Activated CD4-positive, alpha-beta T cell treated with anti-CD3 and anti-CD28 coated beads, Interleukin-2, Interleukin-4, amounts not matched to agents 100 ng/mL and 50 ng/mL, durations not matched to agents 16 hours and 8 hours (primary cell): Measurements from ENCODE around the gene PPP2R3A.
"Not testable (repeated sequence)": the region's sequence is repeated elsewhere in the genome, so short reads cannot be mapped to it uniquely, and the experiment has no call there.

Experiments used
- DNase-seq: peaks from one replicate; pipeline ENCODE4 v3.0.0-alpha.2; 2020; ENCODE audit warnings: low spot score

Gene PPP2R3A

GRCh38 chr3:136149667-136150066 lies 184.1 kb downstream of the PPP2R3A start:
- DNase-seq: peak; percentile 46

GRCh38 chr3:136151219-136151618 lies 185.7 kb downstream of the PPP2R3A start:
- DNase-seq: no peak

GRCh38 chr3:136152176-136152843 lies 186.8 kb downstream of the PPP2R3A start:
- DNase-seq: peak; percentile 19

GRCh38 chr3:136152963-136153362 lies 187.4 kb downstream of the PPP2R3A start:
- DNase-seq: no peak

- no peak for DNase-seq
Observed at GRCh38 chr3:136161516-136161915, 196.0 kb downstream of the PPP2R3A start.

GRCh38 chr3:136162322-136162721 lies 196.8 kb downstream of the PPP2R3A start:
- no peak for DNase-seq

- DNase-seq: not testable (repeated sequence)
Observed at GRCh38 chr3:136163607-136164006, 198.1 kb downstream of the PPP2R3A start.

GRCh38 chr3:136166507-136166906 lies 201.0 kb downstream of the PPP2R3A start:
- no peak for DNase-seq

GRCh38 chr3:136168236-136168635 lies 202.7 kb downstream of the PPP2R3A start:
- not testable (repeated sequence) for DNase-seq

GRCh38 chr3:136171097-136171542 lies 205.6 kb downstream of the PPP2R3A start:
- DNase-seq: peak; percentile 38

- no peak for DNase-seq
Observed at GRCh38 chr3:136173939-136174490, 208.5 kb downstream of the PPP2R3A start.

GRCh38 chr3:136177876-136178275 lies 212.3 kb downstream of the PPP2R3A start:
- no peak for DNase-seq

- no peak for DNase-seq
Observed at GRCh38 chr3:136181741-136182140, 216.2 kb downstream of the PPP2R3A start.

GRCh38 chr3:136184703-136185102 lies 219.2 kb downstream of the PPP2R3A start:
- DNase-seq: no peak

GRCh38 chr3:136186344-136186743 lies 220.8 kb downstream of the PPP2R3A start:
- DNase-seq: peak; percentile 23

GRCh38 chr3:136186846-136187245 lies 221.3 kb downstream of the PPP2R3A start:
- no peak for DNase-seq

- DNase-seq: no peak
Observed at GRCh38 chr3:136187868-136188267, 222.3 kb downstream of the PPP2R3A start.

- no peak for DNase-seq
Observed at GRCh38 chr3:136189043-136189442, 223.5 kb downstream of the PPP2R3A start.

- DNase-seq: no peak
Observed at GRCh38 chr3:136189859-136190617, 224.5 kb downstream of the PPP2R3A start.

GRCh38 chr3:136192195-136192594 lies 226.7 kb downstream of the PPP2R3A start:
- peak; percentile 16 for DNase-seq

GRCh38 chr3:136192831-136193230 lies 227.3 kb downstream of the PPP2R3A start:
- DNase-seq: no peak

- DNase-seq: peak; percentile 19
Observed at GRCh38 chr3:136193278-136194054, 227.9 kb downstream of the PPP2R3A start.
